ENCODE results near the gene PTMS. TPM values are rescaled to one million over a fixed set of nuclear protein-coding genes. Genes with fewer than 3 reads are reported as not detected.

Gene PTMS
- total and polyA plus RNA-seq, 2 of the 13 experiments (the other 11 are each of a cell fraction or from before 2014, with no cell fraction given) = 40.5 to 82.4 TPM

DNA sequence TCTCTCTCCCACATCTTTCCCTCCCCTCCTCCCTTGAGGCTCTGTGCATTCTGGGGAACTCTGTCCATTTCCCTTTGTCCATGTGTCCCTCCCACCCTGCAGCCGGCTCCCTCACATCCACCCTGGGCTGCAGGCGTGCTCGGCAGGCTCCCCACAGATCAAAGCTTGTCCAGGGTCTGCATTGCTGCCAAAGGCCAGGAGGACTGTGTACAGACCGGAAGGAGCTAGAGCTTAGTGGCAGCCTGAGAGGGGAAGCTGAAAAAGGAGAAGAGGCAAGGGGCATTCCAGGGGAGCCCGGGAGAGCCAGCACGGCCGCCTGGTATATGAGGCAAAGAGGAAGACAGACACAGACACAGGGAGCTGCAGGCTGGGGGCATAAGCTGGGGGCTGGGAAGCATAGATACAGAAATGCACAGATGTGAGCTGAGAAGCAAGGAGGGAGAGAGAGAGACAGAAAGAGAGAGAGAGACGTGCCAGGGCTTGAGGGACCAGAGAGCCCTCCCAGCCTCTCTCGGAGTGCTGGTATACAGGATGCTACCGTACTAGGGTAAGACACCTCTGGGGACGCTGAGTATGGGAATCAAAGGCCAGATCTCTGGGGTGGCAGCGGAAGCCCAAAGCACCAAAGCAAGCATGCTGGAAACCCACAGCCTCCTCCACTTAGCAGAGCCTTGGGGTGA is 26.5 kb downstream of the PTMS start (continued):
- TF ChIP-seq ZNF570 (CRISPR knock-in tag; IDR thresholded peaks at IDR 0.05; ENCODE audit: borderline replicate concordance) (no peak), ZNF30 (CRISPR knock-in tag; IDR thresholded peaks at IDR 0.05) (no peak), NFATC3 (CRISPR knock-in tag; IDR thresholded peaks at IDR 0.05) (no peak; the same call in 1 of the 2 replicates), ZNF564 (CRISPR knock-in tag; IDR thresholded peaks at IDR 0.05) (peak; percentile 75; the same call in 1 of the 2 replicates), ZNF484 (CRISPR knock-in tag; IDR thresholded peaks at IDR 0.05; ENCODE audit: borderline replicate concordance, low read depth) (no peak), ZNF782 (CRISPR knock-in tag; IDR thresholded peaks at IDR 0.05; ENCODE audit: borderline replicate concordance) (no peak), NFIB (CRISPR knock-in tag; IDR thresholded peaks at IDR 0.05; ENCODE audit: borderline replicate concordance) (no peak), TAF1 (CRISPR knock-in tag; IDR thresholded peaks at IDR 0.05) (peak; percentile 50; the same call in 1 of the 2 replicates), ZNF329 (CRISPR knock-in tag; IDR thresholded peaks at IDR 0.05; ENCODE audit: low read depth) (no peak), ZBTB21 (CRISPR knock-in tag; IDR thresholded peaks at IDR 0.05) (no peak), ARNT (IDR thresholded peaks at IDR 0.05) (no peak), ZNF224 (CRISPR knock-in tag; IDR thresholded peaks at IDR 0.05) (no peak), SOX5 (CRISPR knock-in tag; IDR thresholded peaks at IDR 0.05; ENCODE audit: borderline replicate concordance) (peak; percentile 87), FLYWCH1 (CRISPR knock-in tag; IDR thresholded peaks at IDR 0.05) (no peak), ZNF777 (CRISPR knock-in tag; IDR thresholded peaks at IDR 0.05) (no peak), KAT8 (CRISPR knock-in tag; IDR thresholded peaks at IDR 0.05) (peak; percentile 74), ZFY (CRISPR knock-in tag; IDR thresholded peaks at IDR 0.05) (peak; percentile 51; the same call in 1 of the 2 replicates), CAMTA2 (CRISPR knock-in tag; IDR thresholded peaks at IDR 0.05; ENCODE audit: borderline replicate concordance) (no peak), ZNF556 (CRISPR knock-in tag; IDR thresholded peaks at IDR 0.05; ENCODE audit: borderline replicate concordance) (peak; percentile 71; the same call in 1 of the 2 replicates)
- TF ChIP-seq, protein P1, sequence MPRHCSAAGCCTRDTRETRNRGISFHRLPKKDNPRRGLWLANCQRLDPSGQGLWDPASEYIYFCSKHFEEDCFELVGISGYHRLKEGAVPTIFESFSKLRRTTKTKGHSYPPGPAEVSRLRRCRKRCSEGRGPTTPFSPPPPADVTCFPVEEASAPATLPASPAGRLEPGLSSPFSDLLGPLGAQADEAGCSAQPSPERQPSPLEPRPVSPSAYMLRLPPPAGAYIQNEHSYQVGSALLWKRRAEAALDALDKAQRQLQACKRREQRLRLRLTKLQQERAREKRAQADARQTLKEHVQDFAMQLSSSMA (CRISPR knock-in tag; IDR thresholded peaks at IDR 0.05) = peak; percentile 43; the same call in 1 of the 2 replicates
- TF ChIP-seq, protein P2, sequence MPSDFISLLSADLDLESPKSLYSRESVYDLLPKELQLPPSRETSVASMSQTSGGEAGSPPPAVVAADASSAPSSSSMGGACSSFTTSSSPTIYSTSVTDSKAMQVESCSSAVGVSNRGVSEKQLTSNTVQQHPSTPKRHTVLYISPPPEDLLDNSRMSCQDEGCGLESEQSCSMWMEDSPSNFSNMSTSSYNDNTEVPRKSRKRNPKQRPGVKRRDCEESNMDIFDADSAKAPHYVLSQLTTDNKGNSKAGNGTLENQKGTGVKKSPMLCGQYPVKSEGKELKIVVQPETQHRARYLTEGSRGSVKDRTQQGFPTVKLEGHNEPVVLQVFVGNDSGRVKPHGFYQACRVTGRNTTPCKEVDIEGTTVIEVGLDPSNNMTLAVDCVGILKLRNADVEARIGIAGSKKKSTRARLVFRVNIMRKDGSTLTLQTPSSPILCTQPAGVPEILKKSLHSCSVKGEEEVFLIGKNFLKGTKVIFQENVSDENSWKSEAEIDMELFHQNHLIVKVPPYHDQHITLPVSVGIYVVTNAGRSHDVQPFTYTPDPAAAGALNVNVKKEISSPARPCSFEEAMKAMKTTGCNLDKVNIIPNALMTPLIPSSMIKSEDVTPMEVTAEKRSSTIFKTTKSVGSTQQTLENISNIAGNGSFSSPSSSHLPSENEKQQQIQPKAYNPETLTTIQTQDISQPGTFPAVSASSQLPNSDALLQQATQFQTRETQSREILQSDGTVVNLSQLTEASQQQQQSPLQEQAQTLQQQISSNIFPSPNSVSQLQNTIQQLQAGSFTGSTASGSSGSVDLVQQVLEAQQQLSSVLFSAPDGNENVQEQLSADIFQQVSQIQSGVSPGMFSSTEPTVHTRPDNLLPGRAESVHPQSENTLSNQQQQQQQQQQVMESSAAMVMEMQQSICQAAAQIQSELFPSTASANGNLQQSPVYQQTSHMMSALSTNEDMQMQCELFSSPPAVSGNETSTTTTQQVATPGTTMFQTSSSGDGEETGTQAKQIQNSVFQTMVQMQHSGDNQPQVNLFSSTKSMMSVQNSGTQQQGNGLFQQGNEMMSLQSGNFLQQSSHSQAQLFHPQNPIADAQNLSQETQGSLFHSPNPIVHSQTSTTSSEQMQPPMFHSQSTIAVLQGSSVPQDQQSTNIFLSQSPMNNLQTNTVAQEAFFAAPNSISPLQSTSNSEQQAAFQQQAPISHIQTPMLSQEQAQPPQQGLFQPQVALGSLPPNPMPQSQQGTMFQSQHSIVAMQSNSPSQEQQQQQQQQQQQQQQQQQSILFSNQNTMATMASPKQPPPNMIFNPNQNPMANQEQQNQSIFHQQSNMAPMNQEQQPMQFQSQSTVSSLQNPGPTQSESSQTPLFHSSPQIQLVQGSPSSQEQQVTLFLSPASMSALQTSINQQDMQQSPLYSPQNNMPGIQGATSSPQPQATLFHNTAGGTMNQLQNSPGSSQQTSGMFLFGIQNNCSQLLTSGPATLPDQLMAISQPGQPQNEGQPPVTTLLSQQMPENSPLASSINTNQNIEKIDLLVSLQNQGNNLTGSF (CRISPR knock-in tag; IDR thresholded peaks at IDR 0.05) = no peak
- TF ChIP-seq, protein P3, sequence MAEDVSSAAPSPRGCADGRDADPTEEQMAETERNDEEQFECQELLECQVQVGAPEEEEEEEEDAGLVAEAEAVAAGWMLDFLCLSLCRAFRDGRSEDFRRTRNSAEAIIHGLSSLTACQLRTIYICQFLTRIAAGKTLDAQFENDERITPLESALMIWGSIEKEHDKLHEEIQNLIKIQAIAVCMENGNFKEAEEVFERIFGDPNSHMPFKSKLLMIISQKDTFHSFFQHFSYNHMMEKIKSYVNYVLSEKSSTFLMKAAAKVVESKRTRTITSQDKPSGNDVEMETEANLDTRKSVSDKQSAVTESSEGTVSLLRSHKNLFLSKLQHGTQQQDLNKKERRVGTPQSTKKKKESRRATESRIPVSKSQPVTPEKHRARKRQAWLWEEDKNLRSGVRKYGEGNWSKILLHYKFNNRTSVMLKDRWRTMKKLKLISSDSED (CRISPR knock-in tag; IDR thresholded peaks at IDR 0.05) = no peak
- TF ChIP-seq, protein P4, sequence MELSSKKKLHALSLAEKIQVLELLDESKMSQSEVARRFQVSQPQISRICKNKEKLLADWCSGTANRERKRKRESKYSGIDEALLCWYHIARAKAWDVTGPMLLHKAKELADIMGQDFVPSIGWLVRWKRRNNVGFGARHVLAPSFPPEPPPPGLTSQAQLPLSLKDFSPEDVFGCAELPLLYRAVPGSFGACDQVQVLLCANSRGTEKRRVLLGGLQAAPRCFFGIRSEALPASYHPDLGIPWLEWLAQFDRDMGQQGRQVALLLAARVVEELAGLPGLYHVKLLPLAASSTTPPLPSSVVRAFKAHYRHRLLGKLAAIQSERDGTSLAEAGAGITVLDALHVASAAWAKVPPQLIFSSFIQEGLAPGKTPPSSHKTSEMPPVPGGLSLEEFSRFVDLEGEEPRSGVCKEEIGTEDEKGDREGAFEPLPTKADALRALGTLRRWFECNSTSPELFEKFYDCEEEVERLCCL (CRISPR knock-in tag; IDR thresholded peaks at IDR 0.05; ENCODE audit: borderline replicate concordance) = no peak

Data from HepG2 (cell line).